ENCODE results near the gene SRGN. TPM values are rescaled to one million over a fixed set of nuclear protein-coding genes. Genes with fewer than 3 reads are reported as not detected.

Gene SRGN
- polyA plus RNA-seq, 3 donors, result 1,724 to 3,407 (median 1,859) TPM

GRCh38 chr10:69062901-69063300 lies 25.0 kb upstream of the SRGN start:
- WGBS (ENCODE audit: insufficient coverage), result 83% methylated on average over 1 of the region's 5 CpGs
- Histone ChIP-seq H2AFZ (ENCODE audit: insufficient read depth, low read depth, low read length, poor library complexity, severe bottlenecking) (no peak overlapping the region), H3K9me3 (replicated peaks in 1 of 2; ENCODE audit: control insufficient read depth in 1 of 2, insufficient read depth in 1 of 2, low read length in 2 of 2) (no peaks in the 10 kb centered on the region), H3K4me3 (replicated peaks in 1 of 3; ENCODE audit: low read depth in 2 of 3, low read length in 3 of 3) (peak overlapping the region in 1 of 3 experiments; percentile 62), H3K4me2 (replicated peaks; ENCODE audit: extremely low read depth, low read length, poor library complexity, severe bottlenecking) (peak overlapping the region; percentile 59), H3K4me1 (ENCODE audit: control insufficient read depth in 1 of 2, insufficient read depth in 2 of 2, low read length in 2 of 2) (peaks cover 88 to 94% of the 10 kb centered on the region in 2 donors), H3K79me2 (ENCODE audit: insufficient read depth, low read length) (peaks cover 82% of the 10 kb centered on the region), H3K27me3 (ENCODE audit: control insufficient read depth in 2 of 2, insufficient read depth in 2 of 2, low read length in 2 of 2) (no peaks in the 10 kb centered on the region), H3K27ac (ENCODE audit: low read depth in 1 of 2, low read length in 2 of 2) (peak overlapping the region; percentile 99 to 100), H3K9ac (ENCODE audit: insufficient read depth, low read length, poor library complexity, severe bottlenecking) (peak overlapping the region; percentile 87), H4K20me1 (ENCODE audit: insufficient read depth, low read length) (no peaks in the 10 kb centered on the region), H3K36me3 (replicated peaks in 1 of 2; ENCODE audit: control insufficient read depth in 1 of 2, insufficient read depth in 2 of 2, low read length in 2 of 2) (no peaks in the 10 kb centered on the region)
- H3K9me3 Mint-ChIP-seq, result no peaks in the 10 kb centered on the region
- intact Hi-C loops (cut with micrococcal nuclease), result no loop called here
- peak overlapping the region; percentile 98 to 100 (median 99) for H3K27ac Mint-ChIP-seq
- peak overlapping the region in 1 of 2 donors; percentile 77 for H3K4me3 Mint-ChIP-seq
- H3K27me3 Mint-ChIP-seq (ENCODE audit: low read depth in 3 of 3), result peaks cover 0 to 2% (median 0%) of the 10 kb centered on the region in 3 donors
- TF ChIP-seq CTCF (IDR thresholded peaks at IDR 0.05), result no peak
- peaks cover 7 to 8% of the 10 kb centered on the region in 2 donors for H3K36me3 Mint-ChIP-seq
- peak in 2 of 3 donors; percentile 31 to 63 for DNase-seq
- H3K4me1 Mint-ChIP-seq, result peaks cover 78% of the 10 kb centered on the region

DNA sequence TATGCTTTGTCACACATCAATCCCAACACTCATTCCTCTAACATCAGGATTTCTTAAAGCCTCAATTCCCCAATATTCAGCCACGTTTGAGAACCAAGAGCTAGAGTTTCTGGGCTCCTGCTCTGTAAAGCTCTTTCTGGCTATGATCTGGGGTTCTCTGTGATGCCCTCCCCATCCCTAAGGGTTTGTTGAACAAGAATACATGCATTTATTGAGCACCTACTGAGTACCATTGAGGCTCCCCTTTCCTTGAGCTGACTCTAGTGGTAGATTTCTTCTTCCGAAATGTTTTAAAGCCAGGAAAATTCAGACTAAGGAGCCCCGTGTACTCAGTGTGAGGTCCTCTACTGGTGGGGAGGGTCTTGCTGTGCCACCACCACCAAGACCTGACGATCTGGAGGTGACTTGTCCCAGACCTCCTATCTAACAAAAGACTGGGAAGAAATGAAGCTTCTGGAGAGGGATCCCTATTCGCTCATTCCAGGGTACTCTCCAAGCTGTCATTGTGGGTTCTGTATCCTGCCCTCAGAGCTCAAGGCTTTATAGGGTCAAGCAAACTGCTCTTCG lies 23.1 kb upstream of the SRGN start:
- no peak for DNase-seq
- Mint-ChIP-seq H3K9me3 (no peaks in the 10 kb centered on the region), H3K4me3 (peak overlapping the region; percentile 64 to 72), H3K27ac (peak overlapping the region; percentile 98 to 100 (median 100)), H3K27me3 (ENCODE audit: low read depth in 3 of 3) (peaks cover 0 to 2% (median 0%) of the 10 kb centered on the region in 3 donors), H3K36me3 (peaks cover 7 to 8% of the 10 kb centered on the region in 2 donors), H3K4me1 (peaks cover 81% of the 10 kb centered on the region)
- peak overlapping the region; percentile 78 for H3K9ac ChIP-seq (ENCODE audit: insufficient read depth, low read length, poor library complexity, severe bottlenecking)
- H3K36me3 ChIP-seq (replicated peaks in 1 of 2; ENCODE audit: control insufficient read depth in 1 of 2, insufficient read depth in 2 of 2, low read length in 2 of 2), result no peaks in the 10 kb centered on the region
- H3K27ac ChIP-seq (ENCODE audit: low read depth in 1 of 2, low read length in 2 of 2), result peak overlapping the region; percentile 99
- no peak overlapping the region for H2AFZ ChIP-seq (ENCODE audit: insufficient read depth, low read depth, low read length, poor library complexity, severe bottlenecking)
- intact Hi-C loops (cut with micrococcal nuclease), result loop anchor here in 1 of 2 donors (2.0 kb wide), 1 partner anchor 20 kb away; no protein-coding TSS in a partner anchor
- H3K4me2 ChIP-seq (replicated peaks; ENCODE audit: extremely low read depth, low read length, poor library complexity, severe bottlenecking), result peak overlapping the region; percentile 61
- H3K79me2 ChIP-seq (ENCODE audit: insufficient read depth, low read length), result peaks cover 82% of the 10 kb centered on the region
- no peaks in the 10 kb centered on the region for H4K20me1 ChIP-seq (ENCODE audit: insufficient read depth, low read length)
- TF ChIP-seq CTCF (IDR thresholded peaks at IDR 0.05), result no peak
- no CpG with 5 or more reads among the region's 6 CpGs for WGBS (ENCODE audit: insufficient coverage)
- H3K9me3 ChIP-seq (replicated peaks in 1 of 2; ENCODE audit: control insufficient read depth in 1 of 2, insufficient read depth in 1 of 2, low read length in 2 of 2), result no peaks in the 10 kb centered on the region
- H3K27me3 ChIP-seq (ENCODE audit: control insufficient read depth in 2 of 2, insufficient read depth in 2 of 2, low read length in 2 of 2), result no peaks in the 10 kb centered on the region
- H3K4me3 ChIP-seq (replicated peaks in 1 of 3; ENCODE audit: low read depth in 2 of 3, low read length in 3 of 3), result peak overlapping the region in 1 of 3 experiments; percentile 62
- peaks cover 88 to 94% of the 10 kb centered on the region in 2 donors for H3K4me1 ChIP-seq (ENCODE audit: control insufficient read depth in 1 of 2, insufficient read depth in 2 of 2, low read length in 2 of 2)

Data from CD14-positive monocyte (primary cell).